ENCODE data around the gene BIN2. TPM values are rescaled to one million over a fixed set of nuclear protein-coding genes. Genes with fewer than 3 reads are reported as not detected.

Gene BIN2
- 40.9 and 43.3 TPM in 2 replicates for total RNA-seq

- Mint-ChIP-seq H3K4me1 (ENCODE audit: low read depth) (peaks cover 83% of the 10 kb centered on the region), H3K36me3 (ENCODE audit: low read depth) (peaks cover 14% of the 10 kb centered on the region), H3K9me3 (no peaks in the 10 kb centered on the region), H3K27me3 (ENCODE audit: insufficient read depth) (no peaks in the 10 kb centered on the region), H3K27ac (peak within 1 kb of the TSS; percentile 87), H3K4me3 (peak within 1 kb of the TSS; percentile 90)
- intact Hi-C loops (cut with micrococcal nuclease) = loop anchor here (1.0 to 10.0 kb wide), 10 partner anchors 45 to 819 kb away; partner anchors contain the start of genes ATF1, CSRNP2, DAZAP2 and DIP2B
- DNase-seq (ENCODE audit: low spot score) = peak; percentile 72
Measured at GRCh38 chr12:51323966-51324895, at the start of gene BIN2. Gene BIN2 (minus strand): TSS chr12:51324174. CDS start chr12:51324102, 72 bp downstream.

GRCh38 chr12:51373187-51373586 lies 49.2 kb upstream of the BIN2 start:
- no peak for DNase-seq (ENCODE audit: low spot score)
- intact Hi-C loops (cut with micrococcal nuclease) = no loop called here
- Mint-ChIP-seq H3K4me3 (no peak overlapping the region), H3K27me3 (ENCODE audit: insufficient read depth) (peaks cover 5% of the 10 kb centered on the region), H3K27ac (no peak overlapping the region), H3K36me3 (ENCODE audit: low read depth) (peaks cover 9% of the 10 kb centered on the region), H3K4me1 (ENCODE audit: low read depth) (peaks cover 55% of the 10 kb centered on the region), H3K9me3 (no peaks in the 10 kb centered on the region)

DNA sequence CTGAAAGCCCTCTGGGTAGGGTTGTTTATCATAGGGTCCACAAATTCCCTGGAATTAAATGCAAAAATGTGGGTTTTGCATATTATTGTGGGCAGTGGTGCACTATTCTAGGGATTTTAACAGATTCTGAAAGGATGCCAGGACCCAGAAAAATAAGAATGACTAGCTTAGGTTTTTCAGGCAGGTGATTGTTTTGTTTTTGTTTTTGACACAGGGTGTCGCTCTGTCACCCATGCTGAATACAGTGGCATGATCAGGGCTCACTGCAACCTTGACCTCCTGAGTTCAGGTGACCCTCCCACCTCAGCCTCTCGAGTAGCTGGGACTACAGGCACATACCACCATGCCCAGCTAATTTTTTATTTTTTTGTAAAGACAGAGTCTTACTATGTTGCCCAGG lies 48.0 kb upstream of the BIN2 start:
- Mint-ChIP-seq H3K9me3 (no peaks in the 10 kb centered on the region), H3K4me1 (ENCODE audit: low read depth) (peaks cover 64% of the 10 kb centered on the region), H3K27ac (no peak overlapping the region), H3K36me3 (ENCODE audit: low read depth) (peaks cover 6% of the 10 kb centered on the region), H3K4me3 (no peak overlapping the region), H3K27me3 (ENCODE audit: insufficient read depth) (peaks cover 9% of the 10 kb centered on the region)
- intact Hi-C loops (cut with micrococcal nuclease) = no loop called here
- DNase-seq (ENCODE audit: low spot score) = no peak

DNA sequence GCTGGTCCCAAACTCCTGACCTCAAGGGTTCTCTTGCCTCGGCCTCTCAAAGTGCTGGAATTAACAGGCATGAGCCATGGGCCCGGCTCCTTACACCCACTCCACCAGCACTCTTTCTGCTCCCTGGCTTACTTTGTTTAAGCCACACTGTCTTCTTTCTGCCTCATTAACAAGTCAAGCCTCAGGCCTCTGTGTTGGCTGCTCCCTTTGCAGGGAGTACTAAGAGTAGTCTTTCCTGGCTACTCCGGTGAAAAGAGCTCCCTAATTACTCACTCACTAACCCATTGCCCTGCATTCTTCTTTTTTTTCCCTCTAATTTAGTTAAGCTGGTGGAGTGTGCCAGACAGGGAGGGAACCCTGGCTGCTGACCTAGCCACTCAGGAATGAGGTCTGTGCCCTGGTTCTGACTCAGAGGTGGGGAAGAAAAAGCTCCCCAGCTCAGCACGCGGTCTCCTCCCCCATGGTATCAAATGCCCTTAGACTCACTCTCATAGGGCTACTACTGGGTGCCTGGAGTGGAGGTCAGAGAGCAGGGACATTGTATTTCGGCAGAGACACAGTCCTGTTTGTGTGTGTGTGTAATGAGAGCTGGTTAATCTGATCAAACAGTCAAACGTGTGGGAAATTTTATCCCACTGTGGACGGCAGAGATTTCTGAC lies 47.5 kb upstream of the BIN2 start:
- no peak for DNase-seq (ENCODE audit: low spot score)
- Mint-ChIP-seq H3K4me3 (no peak overlapping the region), H3K9me3 (no peaks in the 10 kb centered on the region), H3K36me3 (ENCODE audit: low read depth) (peaks cover 6% of the 10 kb centered on the region), H3K27me3 (ENCODE audit: insufficient read depth) (peaks cover 9% of the 10 kb centered on the region), H3K4me1 (ENCODE audit: low read depth) (peaks cover 64% of the 10 kb centered on the region), H3K27ac (peak overlapping the region; percentile 76)
- intact Hi-C loops (cut with micrococcal nuclease) = no loop called here

DNA sequence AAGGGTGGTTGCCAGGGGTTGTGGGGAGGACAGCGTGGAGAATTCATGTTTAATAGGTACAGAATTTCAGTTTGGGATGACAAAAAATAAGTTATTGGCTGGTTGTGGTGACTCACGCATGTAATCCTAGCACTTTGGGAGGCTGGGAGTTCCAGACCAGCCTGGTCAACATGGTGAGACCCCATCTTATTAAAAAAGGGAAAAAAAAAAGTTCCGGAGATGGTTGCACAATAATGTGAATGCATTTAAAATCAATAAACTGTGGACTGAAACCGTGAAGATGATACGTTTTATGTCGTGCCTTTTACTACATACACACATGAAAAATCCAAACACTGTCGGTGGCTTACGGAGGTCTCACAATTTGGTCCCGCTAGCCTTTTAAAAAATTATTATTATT lies 46.7 kb upstream of the BIN2 start:
- Mint-ChIP-seq H3K27ac (no peak overlapping the region), H3K27me3 (ENCODE audit: insufficient read depth) (peaks cover 9% of the 10 kb centered on the region), H3K36me3 (ENCODE audit: low read depth) (peaks cover 6% of the 10 kb centered on the region), H3K4me1 (ENCODE audit: low read depth) (peaks cover 71% of the 10 kb centered on the region), H3K4me3 (no peak overlapping the region), H3K9me3 (no peaks in the 10 kb centered on the region)
- no peak for DNase-seq (ENCODE audit: low spot score)
- intact Hi-C loops (cut with micrococcal nuclease) = no loop called here

- peaks cover 7% of the 10 kb centered on the region for H3K27me3 Mint-ChIP-seq (ENCODE audit: insufficient read depth)
- peaks cover 71% of the 10 kb centered on the region for H3K4me1 Mint-ChIP-seq (ENCODE audit: low read depth)
- H3K36me3 Mint-ChIP-seq (ENCODE audit: low read depth) = peaks cover 6% of the 10 kb centered on the region
- DNase-seq (ENCODE audit: low spot score) = no peak
- peak overlapping the region; percentile 70 for H3K27ac Mint-ChIP-seq
- intact Hi-C loops (cut with micrococcal nuclease) = loop anchor here (1.0 to 5.0 kb wide), 9 partner anchors 22 to 602 kb away; partner anchors contain the start of genes ACVR1B, BIN2, DAZAP2 and GALNT6
- H3K9me3 Mint-ChIP-seq = no peaks in the 10 kb centered on the region
- H3K4me3 Mint-ChIP-seq = peak overlapping the region; percentile 56
Measured at GRCh38 chr12:51369581-51369980, 45.6 kb upstream of the BIN2 start.

GRCh38 chr12:51368640-51369517 lies 44.9 kb upstream of the BIN2 start:
- DNase-seq (ENCODE audit: low spot score) = peak; percentile 89
- H3K9me3 Mint-ChIP-seq = no peaks in the 10 kb centered on the region
- peaks cover 5% of the 10 kb centered on the region for H3K36me3 Mint-ChIP-seq (ENCODE audit: low read depth)
- peak overlapping the region; percentile 70 for H3K27ac Mint-ChIP-seq
- intact Hi-C loops (cut with micrococcal nuclease) = loop anchor here (1.0 to 5.0 kb wide), 10 partner anchors 22 to 602 kb away; partner anchors contain the start of genes ACVR1B, BIN2, DAZAP2 and GALNT6
- H3K4me1 Mint-ChIP-seq (ENCODE audit: low read depth) = peaks cover 67% of the 10 kb centered on the region
- peaks cover 7% of the 10 kb centered on the region for H3K27me3 Mint-ChIP-seq (ENCODE audit: insufficient read depth)
- peak overlapping the region; percentile 56 for H3K4me3 Mint-ChIP-seq

GRCh38 chr12:51365276-51365675 lies 41.3 kb upstream of the BIN2 start:
- Mint-ChIP-seq H3K9me3 (no peaks in the 10 kb centered on the region), H3K36me3 (ENCODE audit: low read depth) (peaks cover 4% of the 10 kb centered on the region), H3K27ac (no peak overlapping the region), H3K4me3 (no peak overlapping the region), H3K4me1 (ENCODE audit: low read depth) (peaks cover 43% of the 10 kb centered on the region), H3K27me3 (ENCODE audit: insufficient read depth) (peaks cover 11% of the 10 kb centered on the region)
- intact Hi-C loops (cut with micrococcal nuclease) = loop anchor here (5.0 kb wide), 2 partner anchors 117 to 587 kb away; partner anchors contain the start of gene ACVR1B
- DNase-seq (ENCODE audit: low spot score) = no peak

DNA sequence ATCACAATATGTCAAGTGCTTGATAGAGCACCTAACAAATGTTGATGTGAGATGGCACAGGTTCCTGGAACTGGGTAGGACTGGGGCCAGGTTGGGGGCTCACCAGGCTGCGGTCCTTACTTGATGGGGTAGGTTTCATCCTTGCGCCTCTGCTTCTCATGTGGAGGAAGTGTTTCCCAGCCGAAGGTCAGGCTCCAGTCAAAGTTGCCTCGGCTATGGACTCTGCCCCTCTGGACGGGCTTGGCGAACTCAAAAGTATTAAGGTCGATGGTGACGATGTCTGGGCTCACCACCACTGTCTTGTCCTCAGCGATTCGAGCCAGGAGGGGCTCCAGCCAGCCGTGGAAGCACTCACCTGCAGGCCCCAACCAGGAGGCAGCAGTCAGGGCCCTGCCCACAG lies 40.0 kb upstream of the BIN2 start:
- Mint-ChIP-seq H3K4me3 (no peak overlapping the region), H3K9me3 (no peaks in the 10 kb centered on the region), H3K4me1 (ENCODE audit: low read depth) (peaks cover 32% of the 10 kb centered on the region), H3K36me3 (ENCODE audit: low read depth) (peaks cover 4% of the 10 kb centered on the region), H3K27me3 (ENCODE audit: insufficient read depth) (peaks cover 11% of the 10 kb centered on the region), H3K27ac (no peak overlapping the region)
- DNase-seq (ENCODE audit: low spot score) = no peak
- intact Hi-C loops (cut with micrococcal nuclease) = loop anchor here (5.0 kb wide), 1 partner anchor 837 kb away; no protein-coding TSS in a partner anchor

GRCh38 chr12:51362747-51363342 lies 38.9 kb upstream of the BIN2 start:
- no peak overlapping the region for H3K4me3 Mint-ChIP-seq
- H3K4me1 Mint-ChIP-seq (ENCODE audit: low read depth) = peaks cover 29% of the 10 kb centered on the region
- no peaks in the 10 kb centered on the region for H3K9me3 Mint-ChIP-seq
- no peak for DNase-seq (ENCODE audit: low spot score)
- H3K27ac Mint-ChIP-seq = no peak overlapping the region
- peaks cover 5% of the 10 kb centered on the region for H3K36me3 Mint-ChIP-seq (ENCODE audit: low read depth)
- intact Hi-C loops (cut with micrococcal nuclease) = loop anchor here (5.0 kb wide), 1 partner anchor 836 kb away; no protein-coding TSS in a partner anchor
- H3K27me3 Mint-ChIP-seq (ENCODE audit: insufficient read depth) = peaks cover 9% of the 10 kb centered on the region

DNA sequence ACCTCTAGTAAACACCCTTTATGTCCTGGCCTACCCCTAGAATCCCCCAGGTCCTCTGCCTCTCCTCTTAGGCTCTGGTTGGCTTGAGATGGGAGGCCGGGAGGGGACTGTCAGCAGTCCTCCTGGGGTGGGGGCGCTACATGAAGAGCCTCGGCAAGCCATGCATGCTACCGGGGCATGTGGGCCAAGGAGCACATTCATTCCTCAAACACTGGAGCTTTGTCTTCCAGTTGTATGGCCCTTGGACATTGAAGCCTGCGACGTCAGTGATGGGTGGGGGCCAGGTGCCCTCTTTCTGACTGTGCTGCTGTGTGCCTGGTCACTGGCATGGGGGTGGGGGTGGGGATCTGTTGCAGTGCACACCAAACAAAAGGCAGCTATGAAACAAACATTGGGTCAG lies 38.3 kb upstream of the BIN2 start:
- Mint-ChIP-seq H3K4me3 (no peak overlapping the region), H3K36me3 (ENCODE audit: low read depth) (peaks cover 2% of the 10 kb centered on the region), H3K27ac (no peak overlapping the region), H3K4me1 (ENCODE audit: low read depth) (peaks cover 29% of the 10 kb centered on the region), H3K9me3 (no peaks in the 10 kb centered on the region), H3K27me3 (ENCODE audit: insufficient read depth) (peaks cover 5% of the 10 kb centered on the region)
- no peak for DNase-seq (ENCODE audit: low spot score)
- intact Hi-C loops (cut with micrococcal nuclease) = loop anchor here (5.0 kb wide), 1 partner anchor 835 kb away; no protein-coding TSS in a partner anchor
